KMS-11 (cell line): ENCODE data around the gene TBX18.

Source experiments
- H2AFZ ChIP-seq: fragments of 200-600 bp; sonication (generic); 2 replicates; pipeline ENCODE4 v1.6.1; 2016; ENCODE audit warnings: antibody characterized with exemption, mixed run types, low read depth
- H3K27ac ChIP-seq: fragments of 200-600 bp; sonication (generic); 2 replicates; pipeline ENCODE4 v1.6.1; 2016; ENCODE audit warnings: mild to moderate bottlenecking, mixed run types
- H3K27me3 ChIP-seq: fragments of 200-600 bp; sonication (generic); 2 replicates; pipeline ENCODE4 v1.6.1; 2017; ENCODE audit warnings: mild to moderate bottlenecking, low read depth, mixed run types, moderate library complexity; ENCODE audit not compliant: insufficient read depth
- H3K36me3 ChIP-seq: fragments of 200-600 bp; sonication (generic); 2 replicates; pipeline ENCODE4 v1.6.1; 2017; ENCODE audit warnings: mild to moderate bottlenecking, mixed run types; ENCODE audit not compliant: insufficient read depth
- H3K4me1 ChIP-seq: fragments of 200-600 bp; sonication (generic); 2 replicates; pipeline ENCODE4 v1.6.1; 2016; ENCODE audit warnings: mild to moderate bottlenecking, low read depth, mixed run types; ENCODE audit not compliant: poor library complexity, severe bottlenecking
- H3K4me2 ChIP-seq: fragments of 200-600 bp; sonication (generic); 2 replicates; pipeline ENCODE4 v1.7.0; 2016; ENCODE audit warnings: mild to moderate bottlenecking, mixed run types
- H3K4me3 ChIP-seq: fragments of 200-600 bp; sonication (generic); IDR thresholded peaks from 2 replicates; pipeline ENCODE4 v1.6.1; 2017; ENCODE audit warnings: low read depth, low read length, mixed read lengths; ENCODE audit not compliant: insufficient read depth
- H3K79me2 ChIP-seq: fragments of 200-600 bp; sonication (generic); 2 replicates; pipeline ENCODE4 v1.6.1; 2016; ENCODE audit warnings: low read depth, mixed run types; ENCODE audit not compliant: insufficient read depth
- H3K9ac ChIP-seq: fragments of 200-600 bp; sonication (generic); 2 replicates; pipeline ENCODE4 v1.6.1; 2016; ENCODE audit warnings: mild to moderate bottlenecking, mixed run types
- H4K20me1 ChIP-seq: fragments of 200-600 bp; sonication (generic); 2 replicates; pipeline ENCODE4 v1.6.1; 2016; ENCODE audit warnings: mild to moderate bottlenecking, mixed run types; ENCODE audit not compliant: insufficient read depth
- TF ChIP-seq, protein P1 (sequence below): fragments of 200-600 bp; sonication (generic); conservative IDR thresholded peaks from 2 replicates; pipeline ENCODE4 v1.6.1; 2017; ENCODE audit warnings: low read depth, mild to moderate bottlenecking, antibody characterized with exemption, low read length, moderate library complexity, mixed read lengths

TBX18 gene

DNA sequence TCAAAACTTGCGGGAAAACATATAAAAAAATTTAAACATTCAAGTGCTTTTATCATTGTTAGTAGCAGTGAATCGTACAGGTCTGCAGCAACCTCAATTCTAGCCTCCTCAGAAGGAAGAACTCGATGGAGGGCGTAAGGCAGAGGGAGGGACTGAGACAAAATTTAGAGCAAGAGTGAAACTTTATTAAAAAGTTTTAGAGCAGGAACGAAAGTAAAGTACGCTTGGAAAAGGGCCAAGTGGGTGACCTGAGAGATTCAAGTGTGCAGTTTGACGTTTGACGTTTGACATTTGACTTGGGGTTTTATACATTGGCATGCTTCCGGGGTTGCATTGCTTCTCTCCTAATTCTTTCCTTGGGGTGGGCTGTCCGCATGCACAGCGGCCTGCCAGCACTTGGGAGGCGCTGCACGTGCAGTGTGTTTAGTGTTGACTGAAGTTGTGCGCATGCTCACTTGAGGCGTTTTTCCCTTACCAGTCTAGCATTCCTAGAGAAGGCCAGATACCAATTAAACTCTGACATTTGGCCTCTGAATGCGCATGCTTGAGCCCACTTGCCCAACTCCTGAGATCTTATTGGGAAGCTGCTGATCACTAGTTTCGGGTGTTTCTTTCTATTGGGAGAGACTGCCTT, 82.6 kb downstream of the TBX18 start:
- Histone ChIP-seq H4K20me1 (no peaks in the 10 kb centered on the region), H3K4me2 (no peak overlapping the region), H2AFZ (no peak overlapping the region), H3K4me1 (no peaks in the 10 kb centered on the region), H3K36me3 (no peaks in the 10 kb centered on the region), H3K9ac (no peak overlapping the region), H3K27ac (no peak overlapping the region), H3K27me3 (no peaks in the 10 kb centered on the region), H3K79me2 (no peaks in the 10 kb centered on the region), H3K4me3 (no peak overlapping the region)
- TF ChIP-seq, protein P1, sequence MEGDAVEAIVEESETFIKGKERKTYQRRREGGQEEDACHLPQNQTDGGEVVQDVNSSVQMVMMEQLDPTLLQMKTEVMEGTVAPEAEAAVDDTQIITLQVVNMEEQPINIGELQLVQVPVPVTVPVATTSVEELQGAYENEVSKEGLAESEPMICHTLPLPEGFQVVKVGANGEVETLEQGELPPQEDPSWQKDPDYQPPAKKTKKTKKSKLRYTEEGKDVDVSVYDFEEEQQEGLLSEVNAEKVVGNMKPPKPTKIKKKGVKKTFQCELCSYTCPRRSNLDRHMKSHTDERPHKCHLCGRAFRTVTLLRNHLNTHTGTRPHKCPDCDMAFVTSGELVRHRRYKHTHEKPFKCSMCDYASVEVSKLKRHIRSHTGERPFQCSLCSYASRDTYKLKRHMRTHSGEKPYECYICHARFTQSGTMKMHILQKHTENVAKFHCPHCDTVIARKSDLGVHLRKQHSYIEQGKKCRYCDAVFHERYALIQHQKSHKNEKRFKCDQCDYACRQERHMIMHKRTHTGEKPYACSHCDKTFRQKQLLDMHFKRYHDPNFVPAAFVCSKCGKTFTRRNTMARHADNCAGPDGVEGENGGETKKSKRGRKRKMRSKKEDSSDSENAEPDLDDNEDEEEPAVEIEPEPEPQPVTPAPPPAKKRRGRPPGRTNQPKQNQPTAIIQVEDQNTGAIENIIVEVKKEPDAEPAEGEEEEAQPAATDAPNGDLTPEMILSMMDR: no peak

DNA sequence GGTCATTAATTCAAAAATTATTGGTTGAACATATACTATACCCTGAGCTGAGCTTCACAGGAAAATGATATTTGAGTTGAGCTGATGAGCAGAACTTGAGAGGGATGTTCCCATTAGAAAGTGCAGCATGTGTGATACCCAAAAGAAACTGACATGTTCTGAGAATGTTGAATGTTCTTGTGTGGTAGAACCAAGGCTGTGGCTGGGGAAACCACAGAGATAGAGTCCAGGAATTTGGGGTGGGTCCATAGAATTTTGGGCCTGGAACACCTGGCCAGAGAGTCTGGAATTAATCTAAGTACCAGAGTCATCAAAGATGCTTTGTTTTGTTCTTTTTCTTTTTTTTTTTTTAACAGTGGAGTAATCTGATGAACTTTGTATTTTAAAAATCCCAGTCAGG, 88.7 kb downstream of the TBX18 start:
- Histone ChIP-seq H3K9ac (no peak overlapping the region), H3K79me2 (no peaks in the 10 kb centered on the region), H3K4me2 (no peak overlapping the region), H4K20me1 (no peaks in the 10 kb centered on the region), H2AFZ (no peak overlapping the region), H3K36me3 (no peaks in the 10 kb centered on the region), H3K4me1 (no peaks in the 10 kb centered on the region), H3K27me3 (no peaks in the 10 kb centered on the region), H3K4me3 (no peak overlapping the region), H3K27ac (no peak overlapping the region)
- TF ChIP-seq, protein P1: no peak

DNA sequence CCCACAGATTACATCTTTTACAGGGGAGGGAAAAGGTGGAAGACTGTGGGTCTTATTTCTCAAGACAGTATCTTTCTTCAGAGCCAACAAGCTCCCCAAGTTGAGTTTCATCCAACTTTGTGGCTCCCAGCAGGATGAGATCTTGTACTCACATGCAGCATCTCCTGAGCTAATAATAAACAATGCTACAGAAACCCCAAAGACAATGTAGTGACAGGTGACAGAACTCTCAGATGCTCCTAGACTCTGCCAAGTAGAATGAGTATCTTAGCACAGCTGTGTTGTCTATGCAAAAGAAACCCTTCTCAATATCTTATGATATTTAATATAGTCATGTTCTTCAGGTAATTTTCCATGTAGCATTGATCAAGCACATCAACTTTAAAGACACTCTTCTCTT, 90.0 kb downstream of the TBX18 start:
- Histone ChIP-seq H3K27me3 (no peaks in the 10 kb centered on the region), H2AFZ (no peak overlapping the region), H3K79me2 (no peaks in the 10 kb centered on the region), H3K9ac (no peak overlapping the region), H3K4me3 (no peak overlapping the region), H3K36me3 (no peaks in the 10 kb centered on the region), H3K27ac (no peak overlapping the region), H3K4me1 (no peaks in the 10 kb centered on the region), H4K20me1 (no peaks in the 10 kb centered on the region), H3K4me2 (no peak overlapping the region)
- TF ChIP-seq, protein P1: no peak

DNA sequence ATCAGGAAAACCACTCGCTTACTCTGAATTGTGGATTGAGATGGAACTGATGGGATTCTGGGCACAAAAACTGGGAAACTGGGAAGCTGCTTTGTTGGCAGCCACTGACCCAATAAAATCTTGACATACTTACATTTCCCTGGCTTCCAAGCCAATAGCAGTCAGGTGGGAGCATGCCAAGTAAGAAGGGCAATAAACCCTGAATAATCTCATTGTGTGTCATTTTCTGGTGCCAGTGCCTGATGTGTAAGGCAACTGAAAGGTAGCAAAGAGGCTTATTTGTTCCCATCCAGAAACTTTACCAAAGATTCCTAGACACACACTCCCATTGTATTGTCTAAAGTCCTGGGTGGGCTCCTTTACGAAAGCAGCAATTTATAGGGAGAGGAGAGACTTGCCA, 93.2 kb downstream of the TBX18 start:
- Histone ChIP-seq H2AFZ (no peak overlapping the region), H3K27ac (no peak overlapping the region), H3K36me3 (no peaks in the 10 kb centered on the region), H3K79me2 (no peaks in the 10 kb centered on the region), H3K9ac (no peak overlapping the region), H3K27me3 (no peaks in the 10 kb centered on the region), H3K4me2 (no peak overlapping the region), H3K4me1 (no peaks in the 10 kb centered on the region), H3K4me3 (no peak overlapping the region), H4K20me1 (no peaks in the 10 kb centered on the region)
- TF ChIP-seq, protein P1: no peak
